ENCODE measurements around the gene LASP1NB.

GRCh38 chr17:38900978-38901656 is 24.3 kb upstream of the LASP1NB start:
- no peak for TF ChIP-seq CTCF (IDR thresholded peaks at IDR 0.05)
- TF ChIP-seq POLR2AphosphoS5 (IDR thresholded peaks at IDR 0.05), result no peak

Measured in prostate gland (tissue), 2 donors.